D341Med (cell line): Measurements from ENCODE around the gene NPHP4.
"Not testable (repeated sequence)": the region's sequence is repeated elsewhere in the genome, so short reads cannot be mapped to it uniquely, and the experiment has no call there.

ENCODE experiments used
- DNase-seq: peaks from one replicate; pipeline ENCODE4 v3.0.0; 2012; ENCODE audit warnings: low spot score

Gene NPHP4

GRCh38 chr1:5855196-5855897 lies 136.9 kb downstream of the NPHP4 start:
- DNase-seq: no peak

GRCh38 chr1:5854754-5855153 lies 137.5 kb downstream of the NPHP4 start:
- no peak for DNase-seq

GRCh38 chr1:5853858-5854257 lies 138.4 kb downstream of the NPHP4 start:
- DNase-seq: not testable (repeated sequence)

- no peak for DNase-seq
Measured at GRCh38 chr1:5850503-5850902, 141.7 kb downstream of the NPHP4 start.

- no peak for DNase-seq
Measured at GRCh38 chr1:5849550-5849949, 142.7 kb downstream of the NPHP4 start.

- no peak for DNase-seq
Measured at GRCh38 chr1:5847013-5847659, 145.1 kb downstream of the NPHP4 start.

GRCh38 chr1:5845376-5845775 lies 146.8 kb downstream of the NPHP4 start:
- DNase-seq: no peak

- no peak for DNase-seq
Measured at GRCh38 chr1:5844442-5844841, 147.8 kb downstream of the NPHP4 start.

- no peak for DNase-seq
Measured at GRCh38 chr1:5843521-5844096, 148.6 kb downstream of the NPHP4 start.

GRCh38 chr1:5842679-5843078 lies 149.5 kb downstream of the NPHP4 start:
- DNase-seq: no peak

GRCh38 chr1:5840551-5841001 lies 151.6 kb downstream of the NPHP4 start:
- no peak for DNase-seq

- no peak for DNase-seq
Measured at GRCh38 chr1:5839881-5840550, 152.2 kb downstream of the NPHP4 start.

- no peak for DNase-seq
Measured at GRCh38 chr1:5839161-5839880, 152.9 kb downstream of the NPHP4 start.

- DNase-seq: no peak
Measured at GRCh38 chr1:5837976-5838653, 154.1 kb downstream of the NPHP4 start.

- DNase-seq: no peak
Measured at GRCh38 chr1:5836776-5837440, 155.3 kb downstream of the NPHP4 start.

GRCh38 chr1:5835179-5835562 lies 157.1 kb downstream of the NPHP4 start:
- no peak for DNase-seq

- no peak for DNase-seq
Measured at GRCh38 chr1:5834477-5835178, 157.6 kb downstream of the NPHP4 start.

- no peak for DNase-seq
Measured at GRCh38 chr1:5833911-5834310, 158.3 kb downstream of the NPHP4 start.

- DNase-seq: no peak
Measured at GRCh38 chr1:5832916-5833895, 159.0 kb downstream of the NPHP4 start.
